CD1c-positive myeloid dendritic cell (primary cell): ENCODE measurements around the gene BCAP31.

Experiments used
- DNase-seq: peaks from one replicate; pipeline ENCODE4 v3.0.0-alpha.2; 2016; ENCODE audit errors: extremely low spot score

BCAP31 gene

GRCh38 chrX:153674219-153674851 lies 49.9 kb downstream of the BCAP31 start:
- DNase-seq, result no peak

GRCh38 chrX:153673428-153674218 lies 50.6 kb downstream of the BCAP31 start, which contains the start of gene PNCK:
TSS of gene PNCK (minus strand) at chrX:153673813. CDS start at chrX:153673076, 737 bp downstream.
- no peak for DNase-seq

GRCh38 chrX:153672531-153673427 lies 51.4 kb downstream of the BCAP31 start:
- no peak for DNase-seq

- no peak for DNase-seq
These were observed 52.3 kb downstream of the BCAP31 start for GRCh38 chrX:153671589-153672530.

GRCh38 chrX:153670748-153671588 lies 53.2 kb downstream of the BCAP31 start:
- DNase-seq, result no peak

- DNase-seq, result no peak
These were observed 54.1 kb downstream of the BCAP31 start for GRCh38 chrX:153669901-153670731.

GRCh38 chrX:153669174-153669890 lies 54.9 kb downstream of the BCAP31 start:
- peak; percentile 37 for DNase-seq

GRCh38 chrX:153668423-153669173 lies 55.6 kb downstream of the BCAP31 start:
- DNase-seq, result no peak

- DNase-seq, result peak; percentile 82
These were observed 56.2 kb downstream of the BCAP31 start for GRCh38 chrX:153667956-153668396.

GRCh38 chrX:153667281-153667955 lies 56.8 kb downstream of the BCAP31 start:
- DNase-seq, result no peak

GRCh38 chrX:153665726-153666306 lies 58.4 kb downstream of the BCAP31 start:
- no peak for DNase-seq

- DNase-seq, result peak; percentile 56
These were observed 61.9 kb downstream of the BCAP31 start for GRCh38 chrX:153662266-153662665.

- no peak for DNase-seq
These were observed 64.9 kb downstream of the BCAP31 start for GRCh38 chrX:153659268-153659667.

- no peak for DNase-seq
These were observed 67.0 kb downstream of the BCAP31 start for GRCh38 chrX:153657161-153657560.

GRCh38 chrX:153653556-153653955 lies 70.6 kb downstream of the BCAP31 start:
- DNase-seq, result no peak

GRCh38 chrX:153651540-153652079 lies 72.6 kb downstream of the BCAP31 start:
- peak; percentile 11 for DNase-seq
